Esophagus muscularis mucosa (tissue), 4 donors: ENCODE results near the gene B9D2. TPM values are rescaled to one million over a fixed set of nuclear protein-coding genes. Genes with fewer than 3 reads are reported as not detected.

Experiments used
- DNase-seq: peaks from one replicate; pipeline ENCODE4 v3.0.0-alpha.2; 2017; ENCODE audit errors: extremely low spot score
- H3K27ac ChIP-seq, 4 donors: fragments of 200-600 bp; sonication (generic); replicated peaks in 1 of 4; 1 replicate in 3 of 4; 2 replicates in 1 of 4; pipeline ENCODE4 v1.5.1; 2016 to 2019; ENCODE audit warnings: mild to moderate bottlenecking in 1 of 4
- H3K27me3 ChIP-seq, 4 donors: fragments of 200-600 bp; sonication (generic); one replicate each; pipeline versions ENCODE4 v1.5.1 to v1.6.0; 2016 to 2019
- H3K36me3 ChIP-seq, 4 donors: fragments of 200-600 bp; sonication (generic); one replicate each; pipeline ENCODE4 v1.5.1; 2016 to 2019
- H3K4me1 ChIP-seq, 4 donors: fragments of 200-600 bp; sonication (generic); one replicate each; pipeline ENCODE4 v1.5.1; 2016 to 2019
- H3K4me3 ChIP-seq, 4 donors: fragments of 200-600 bp; sonication (generic); 1 replicate in 2 of 4; 2 replicates in 2 of 4; pipeline ENCODE4 v1.5.1; 2016 to 2019; ENCODE audit warnings: mild to moderate bottlenecking in 4 of 4, moderate library complexity in 1 of 4
- H3K9me3 ChIP-seq, 4 donors: fragments of 200-600 bp; sonication (generic); 1 replicate in 3 of 4; 2 replicates in 1 of 4; pipeline ENCODE4 v1.5.1; 2016 to 2019
- EP300 ChIP-seq: sonication (generic); formaldehyde crosslinking; IDR thresholded peaks from one replicate; pipeline ENCODE4 v1.6.1; 2017; ENCODE audit warnings: antibody characterized with exemption
- POLR2A ChIP-seq: fragments of 450-650 bp; IDR thresholded peaks from one replicate; pipeline ENCODE4 v1.6.1; 2017; ENCODE audit warnings: antibody characterized with exemption, moderate library complexity, mild to moderate bottlenecking, low read depth
- POLR2AphosphoS5 ChIP-seq, 2 donors: sonication (generic); formaldehyde crosslinking; IDR thresholded peaks; one replicate each; pipeline ENCODE4 v1.6.1; 2017; ENCODE audit warnings: antibody characterized with exemption in 2 of 2
- WGBS: methylation state at CpG from one replicate; pipeline ENCODE4 v1.1.5; 2018; 5-methylcytosine and 5-hydroxymethylcytosine counted together
- intact Hi-C: fragments of 100-400 bp; cut with DNase I; formaldehyde crosslinking; loops from one replicate; pipeline ENCODE4 v1.15.1; 2023
- total RNA-seq, 4 donors: library from RNA; depleted of rRNA; stranded (reverse); fragments of >200 nt; gene quantifications; one replicate each; pipeline versions ENCODE4 v1.1.0 to v1.2.1, GENCODE V29; 2016
- TF ChIP-seq, protein P1 (sequence below), 3 experiments: fragments of 200-600 bp in 2 of 3; fragments of 450-650 bp in 1 of 3; sonication (generic) in 2 of 3; IDR thresholded peaks; one replicate each; pipeline ENCODE4 v1.5.1; 2017 to 2019; ENCODE audit warnings: antibody characterized with exemption in 3 of 3, mild to moderate bottlenecking in 2 of 3, moderate library complexity in 1 of 3

B9D2 gene
- total RNA-seq, 4 donors from 2014 or later: 4.9 to 9.3 (median 6.9) TPM

GRCh38 chr19:41320185-41320518 lies 43.8 kb downstream of the B9D2 start:
- Histone ChIP-seq H3K4me1 (peaks cover 38 to 43% (median 41%) of the 10 kb centered on the region in 4 donors), H3K27me3 (no peaks in the 10 kb centered on the region), H3K4me3 (no peak overlapping the region), H3K9me3 (no peaks in the 10 kb centered on the region), H3K36me3 (peaks cover 32 to 76% (median 72%) of the 10 kb centered on the region in 4 donors), H3K27ac (no peak overlapping the region)
- DNase-seq: no peak
- intact Hi-C loops: no loop called here
- WGBS: no CpG with 5 or more reads among the region's 11 CpGs
- TF ChIP-seq POLR2AphosphoS5 (IDR thresholded peaks at IDR 0.05) (no peak), EP300 (no peak)

DNA sequence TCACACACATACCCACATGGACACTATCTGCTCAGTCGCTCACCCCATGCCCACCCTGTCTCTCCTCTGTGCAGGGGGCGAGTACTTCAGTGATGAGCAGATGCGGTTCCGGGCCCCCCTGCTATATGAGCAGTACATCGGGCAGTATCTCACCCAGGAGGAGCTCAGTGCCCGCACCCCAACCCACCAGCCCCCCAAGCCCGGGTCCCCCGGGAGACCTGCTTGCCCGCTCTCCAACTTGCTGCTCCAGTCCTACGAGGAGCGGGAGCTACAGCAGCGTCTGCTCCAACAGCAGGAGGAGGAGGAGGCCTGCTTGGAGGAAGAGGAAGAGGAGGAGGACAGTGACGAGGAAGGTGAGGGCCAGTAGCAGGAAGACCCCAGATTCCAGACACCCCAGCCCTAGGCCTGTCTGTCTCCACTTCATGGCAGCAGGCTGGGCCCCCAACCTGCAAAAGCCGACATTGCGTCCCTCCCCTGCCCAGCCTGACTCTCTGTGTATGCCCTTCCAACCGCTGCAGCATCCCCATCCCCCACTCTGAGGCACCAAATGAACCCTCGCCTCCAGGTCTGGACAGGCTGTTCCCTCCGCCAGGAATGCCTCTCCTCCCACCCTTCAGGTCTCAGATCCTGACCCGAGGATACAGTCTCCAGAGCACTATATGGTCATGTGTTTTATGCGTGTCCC lies 44.3 kb downstream of the B9D2 start:
- Histone ChIP-seq H3K27me3 (no peaks in the 10 kb centered on the region), H3K4me1 (peaks cover 33 to 38% (median 36%) of the 10 kb centered on the region in 4 donors), H3K9me3 (no peaks in the 10 kb centered on the region), H3K27ac (no peak overlapping the region), H3K4me3 (no peak overlapping the region), H3K36me3 (peaks cover 32 to 79% (median 74%) of the 10 kb centered on the region in 4 donors)
- no peak for DNase-seq
- intact Hi-C loops: loop anchor here (5.0 kb wide), 1 partner anchor 33 kb away; the partner anchor contains the start of gene TGFB1
- WGBS: 83% methylated on average over 19 of the region's 20 CpGs
- no peak for TF ChIP-seq POLR2AphosphoS5 (IDR thresholded peaks at IDR 0.05)
- no peak for TF ChIP-seq EP300
- TF ChIP-seq, protein P1, sequence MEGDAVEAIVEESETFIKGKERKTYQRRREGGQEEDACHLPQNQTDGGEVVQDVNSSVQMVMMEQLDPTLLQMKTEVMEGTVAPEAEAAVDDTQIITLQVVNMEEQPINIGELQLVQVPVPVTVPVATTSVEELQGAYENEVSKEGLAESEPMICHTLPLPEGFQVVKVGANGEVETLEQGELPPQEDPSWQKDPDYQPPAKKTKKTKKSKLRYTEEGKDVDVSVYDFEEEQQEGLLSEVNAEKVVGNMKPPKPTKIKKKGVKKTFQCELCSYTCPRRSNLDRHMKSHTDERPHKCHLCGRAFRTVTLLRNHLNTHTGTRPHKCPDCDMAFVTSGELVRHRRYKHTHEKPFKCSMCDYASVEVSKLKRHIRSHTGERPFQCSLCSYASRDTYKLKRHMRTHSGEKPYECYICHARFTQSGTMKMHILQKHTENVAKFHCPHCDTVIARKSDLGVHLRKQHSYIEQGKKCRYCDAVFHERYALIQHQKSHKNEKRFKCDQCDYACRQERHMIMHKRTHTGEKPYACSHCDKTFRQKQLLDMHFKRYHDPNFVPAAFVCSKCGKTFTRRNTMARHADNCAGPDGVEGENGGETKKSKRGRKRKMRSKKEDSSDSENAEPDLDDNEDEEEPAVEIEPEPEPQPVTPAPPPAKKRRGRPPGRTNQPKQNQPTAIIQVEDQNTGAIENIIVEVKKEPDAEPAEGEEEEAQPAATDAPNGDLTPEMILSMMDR (IDR thresholded peaks at IDR 0.05): no peak
- TF ChIP-seq POLR2A: no peak

DNA sequence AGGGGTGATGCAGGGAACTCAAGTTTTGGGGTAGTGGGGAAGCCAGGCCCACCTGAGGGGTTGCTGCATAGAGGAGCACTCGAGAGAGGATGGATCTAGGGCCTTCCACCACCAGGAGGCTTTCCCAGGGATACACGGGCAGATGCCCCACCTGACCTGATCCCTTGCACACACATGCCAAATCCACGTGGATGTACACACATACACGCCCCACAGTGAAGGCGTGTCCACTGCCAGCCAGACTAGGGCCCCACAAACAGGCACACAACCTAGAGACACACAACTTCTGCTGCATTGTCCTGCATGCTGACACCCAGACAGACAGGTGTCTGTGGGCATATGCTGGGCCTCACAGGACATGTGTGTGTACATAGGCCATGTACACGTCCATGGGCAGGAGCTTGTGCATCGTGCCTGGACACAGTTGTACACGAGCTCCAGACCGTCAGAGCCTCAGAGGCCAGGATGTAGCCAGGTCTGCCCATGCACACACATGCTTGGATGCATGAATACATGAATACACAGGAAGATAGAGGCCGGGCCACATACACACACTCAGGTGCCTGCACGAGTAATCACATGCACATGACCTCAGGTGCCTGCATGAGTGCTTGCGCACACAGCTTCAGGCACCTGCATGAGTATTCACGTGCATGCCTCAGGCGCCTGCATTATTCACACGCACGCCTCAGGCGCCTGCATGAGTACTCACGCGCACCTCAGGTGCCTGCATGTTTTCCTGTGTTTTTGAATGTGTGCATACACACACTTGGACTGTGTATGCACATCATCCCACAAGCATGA lies 45.1 kb downstream of the B9D2 start:
- no peak for DNase-seq
- Histone ChIP-seq H3K27me3 (no peaks in the 10 kb centered on the region), H3K36me3 (peaks cover 32 to 86% (median 78%) of the 10 kb centered on the region in 4 donors), H3K4me3 (no peak overlapping the region), H3K27ac (no peak overlapping the region), H3K4me1 (peaks cover 25 to 31% (median 29%) of the 10 kb centered on the region in 4 donors), H3K9me3 (no peaks in the 10 kb centered on the region)
- intact Hi-C loops: loop anchor here (5.0 kb wide), 1 partner anchor 33 kb away; the partner anchor contains the start of gene TGFB1
- TF ChIP-seq EP300: no peak
- no peak for TF ChIP-seq POLR2AphosphoS5 (IDR thresholded peaks at IDR 0.05)
- TF ChIP-seq, protein P1 (IDR thresholded peaks at IDR 0.05): no peak
- no peak for TF ChIP-seq POLR2A
- 86% methylated on average over 15 of the region's 19 CpGs for WGBS

GRCh38 chr19:41316306-41316920 lies 47.5 kb downstream of the B9D2 start:
- Histone ChIP-seq H3K4me3 (no peak overlapping the region), H3K4me1 (peaks cover 5 to 22% (median 14%) of the 10 kb centered on the region in 4 donors), H3K27me3 (no peaks in the 10 kb centered on the region), H3K9me3 (no peaks in the 10 kb centered on the region), H3K27ac (no peak overlapping the region), H3K36me3 (peaks cover 40 to 90% (median 83%) of the 10 kb centered on the region in 4 donors)
- TF ChIP-seq, protein P1 (IDR thresholded peaks at IDR 0.05): no peak
- DNase-seq: no peak
- intact Hi-C loops: loop anchor here (5.0 kb wide), 1 partner anchor 36 kb away; the partner anchor contains the start of gene TGFB1
- WGBS: 90% methylated on average over 12 of the region's 24 CpGs

DNA sequence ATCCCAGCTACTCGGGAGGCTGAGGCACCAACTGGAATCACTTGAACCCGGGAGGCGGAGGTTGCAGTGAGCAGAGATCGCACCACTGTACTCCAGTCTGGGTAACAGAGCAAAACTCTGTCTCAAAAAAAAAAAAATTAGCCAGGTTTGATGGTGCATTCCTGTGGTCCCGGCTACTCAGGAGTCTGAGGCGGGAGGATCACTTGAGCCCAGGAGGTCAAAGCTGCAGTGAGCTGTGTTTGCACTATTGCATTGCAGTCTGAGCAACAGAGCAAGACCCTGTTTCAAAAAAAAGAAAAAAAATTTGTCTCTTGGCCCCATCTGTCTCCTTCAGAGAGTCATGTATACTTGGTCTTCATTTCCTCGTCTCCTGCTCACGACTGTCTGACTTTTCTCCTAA lies 52.3 kb downstream of the B9D2 start:
- intact Hi-C loops: no loop called here
- peaks cover 30 to 50% (median 42%) of the 10 kb centered on the region in 4 donors for H3K4me1 ChIP-seq
- WGBS: 89% methylated on average over 8 of the region's 8 CpGs
- peak overlapping the region in 2 of 4 donors; percentile 74 to 82 for H3K4me3 ChIP-seq
- no peaks in the 10 kb centered on the region for H3K9me3 ChIP-seq
- no peak for TF ChIP-seq EP300
- TF ChIP-seq POLR2AphosphoS5 (IDR thresholded peaks at IDR 0.05): no peak
- TF ChIP-seq, protein P1 (IDR thresholded peaks at IDR 0.05): no peak
- no peak for TF ChIP-seq POLR2A
- H3K27ac ChIP-seq: peak overlapping the region in 1 of 4 donors; percentile 98
- H3K36me3 ChIP-seq: peaks cover 17 to 58% (median 50%) of the 10 kb centered on the region in 4 donors
- H3K27me3 ChIP-seq: no peaks in the 10 kb centered on the region
- no peak for DNase-seq
